Activated T-helper 17 cell treated with anti-CD3 and anti-CD28 coated beads, Interleukin-2, amount 50 U/mL, for 72 hours (primary cell): ENCODE results near the gene EDAR. TPM values are rescaled to one million over a fixed set of nuclear protein-coding genes. Genes with fewer than 3 reads are reported as not detected.

Experiments used
- ATAC-seq: fragments of 150-1000 bp; cut with Tn5 transposase; replicated peaks from 2 replicates; pipeline ENCODE4 v1.10.0; 2021; ENCODE audit warnings: mild to moderate bottlenecking, moderate library complexity
- H3K27ac Mint-ChIP-seq: one replicate; pipeline ENCODE4 v1.8.0; 2022; ENCODE audit warnings: mixed read lengths
- H3K27me3 Mint-ChIP-seq: one replicate; pipeline ENCODE4 v1.8.0; 2022; ENCODE audit warnings: mixed read lengths
- H3K36me3 Mint-ChIP-seq: one replicate; pipeline ENCODE4 v1.8.0; 2022; ENCODE audit warnings: low read depth, mild to moderate bottlenecking, mixed read lengths
- H3K4me1 Mint-ChIP-seq: one replicate; pipeline ENCODE4 v1.8.0; 2022; ENCODE audit warnings: mixed read lengths
- H3K4me3 Mint-ChIP-seq: one replicate; pipeline ENCODE4 v1.8.0; 2022; ENCODE audit warnings: mild to moderate bottlenecking, mixed read lengths
- H3K9me3 Mint-ChIP-seq: one replicate; pipeline ENCODE4 v1.8.0; 2022; ENCODE audit warnings: mixed read lengths
- total RNA-seq, 2 donors: library from RNA; stranded (reverse); gene quantifications; one replicate each; pipeline ENCODE4 v1.2.3, GENCODE V29; 2022

Gene EDAR
- total RNA-seq, 2 donors from 2014 or later = not detected

DNA sequence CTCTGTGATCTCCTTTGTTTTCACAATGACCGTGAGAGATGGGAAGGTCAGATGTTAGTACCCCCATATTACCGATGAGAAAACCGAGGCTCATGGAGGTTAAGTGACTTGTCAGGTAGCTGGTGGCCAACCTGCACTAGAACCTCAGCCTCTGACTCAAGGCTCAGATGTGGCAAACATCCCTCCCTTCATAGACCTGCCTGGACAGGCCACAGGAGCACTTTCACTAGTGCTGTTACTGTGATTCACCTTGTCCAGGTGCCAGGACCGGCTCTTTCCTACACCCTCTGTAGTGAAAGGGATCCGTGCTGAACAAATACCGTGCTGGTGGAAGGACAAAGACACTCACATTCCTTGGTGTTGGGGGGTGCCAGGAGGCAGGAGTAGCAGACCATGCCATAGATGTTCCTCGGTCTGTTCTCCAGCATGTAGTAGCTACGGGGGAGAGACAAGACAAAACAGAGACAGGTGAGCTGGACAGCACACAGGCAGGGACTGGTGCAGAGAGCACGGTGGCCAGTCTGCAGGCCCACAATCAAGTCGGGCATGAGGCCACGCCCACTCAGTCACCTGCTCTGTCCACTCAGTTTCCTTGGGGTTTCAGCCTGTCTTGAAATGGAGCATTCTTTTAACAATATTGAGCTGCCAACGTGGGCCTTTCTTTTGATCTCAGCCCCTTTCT is 65.9 kb downstream of the EDAR start:
- Mint-ChIP-seq H3K9me3 (no peaks in the 10 kb centered on the region), H3K4me3 (no peak overlapping the region), H3K4me1 (peaks cover 1% of the 10 kb centered on the region), H3K27ac (no peak overlapping the region), H3K27me3 (peaks cover under 1% of the 10 kb centered on the region), H3K36me3 (no peaks in the 10 kb centered on the region)
- no peak for ATAC-seq

DNA sequence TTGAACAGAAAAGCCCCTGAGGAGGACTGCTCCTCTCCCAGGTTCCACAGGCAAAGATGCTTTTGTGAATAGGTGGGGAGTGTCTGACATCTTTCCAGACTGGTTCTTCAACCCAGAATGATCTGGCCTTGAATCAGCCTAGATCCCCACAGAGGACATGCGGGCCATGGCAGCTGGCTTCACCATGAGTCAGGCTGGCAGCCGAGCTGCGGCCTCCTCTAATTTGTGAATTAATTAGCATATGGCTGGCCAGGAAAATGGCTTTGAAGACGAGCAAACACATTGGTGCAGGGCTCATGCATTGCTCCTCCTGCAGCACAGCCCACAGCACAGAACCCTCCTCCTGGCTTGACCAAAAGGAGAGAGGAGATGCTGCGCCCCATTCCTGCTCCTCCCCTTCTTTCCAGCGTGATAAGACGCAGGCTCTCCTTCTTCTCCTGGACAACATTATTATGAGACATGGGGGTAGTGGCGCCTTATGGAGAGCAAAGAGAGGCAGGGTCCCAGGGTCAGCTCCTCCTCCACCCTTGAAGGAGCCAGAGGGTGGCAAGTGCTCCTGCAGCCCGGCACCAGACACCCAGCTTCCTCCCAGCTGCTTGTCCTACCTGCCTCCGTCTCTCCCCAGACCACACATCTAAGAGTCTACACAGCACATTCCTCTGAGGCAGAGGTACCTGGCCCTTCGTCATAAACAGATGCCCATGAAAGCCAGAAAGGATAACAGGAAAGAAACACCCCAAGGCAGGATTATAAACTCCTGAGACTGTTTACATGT is 66.7 kb downstream of the EDAR start:
- Mint-ChIP-seq H3K4me1 (no peaks in the 10 kb centered on the region), H3K27ac (no peak overlapping the region), H3K4me3 (no peak overlapping the region), H3K36me3 (no peaks in the 10 kb centered on the region), H3K9me3 (no peaks in the 10 kb centered on the region), H3K27me3 (no peaks in the 10 kb centered on the region)
- no peak for ATAC-seq

DNA sequence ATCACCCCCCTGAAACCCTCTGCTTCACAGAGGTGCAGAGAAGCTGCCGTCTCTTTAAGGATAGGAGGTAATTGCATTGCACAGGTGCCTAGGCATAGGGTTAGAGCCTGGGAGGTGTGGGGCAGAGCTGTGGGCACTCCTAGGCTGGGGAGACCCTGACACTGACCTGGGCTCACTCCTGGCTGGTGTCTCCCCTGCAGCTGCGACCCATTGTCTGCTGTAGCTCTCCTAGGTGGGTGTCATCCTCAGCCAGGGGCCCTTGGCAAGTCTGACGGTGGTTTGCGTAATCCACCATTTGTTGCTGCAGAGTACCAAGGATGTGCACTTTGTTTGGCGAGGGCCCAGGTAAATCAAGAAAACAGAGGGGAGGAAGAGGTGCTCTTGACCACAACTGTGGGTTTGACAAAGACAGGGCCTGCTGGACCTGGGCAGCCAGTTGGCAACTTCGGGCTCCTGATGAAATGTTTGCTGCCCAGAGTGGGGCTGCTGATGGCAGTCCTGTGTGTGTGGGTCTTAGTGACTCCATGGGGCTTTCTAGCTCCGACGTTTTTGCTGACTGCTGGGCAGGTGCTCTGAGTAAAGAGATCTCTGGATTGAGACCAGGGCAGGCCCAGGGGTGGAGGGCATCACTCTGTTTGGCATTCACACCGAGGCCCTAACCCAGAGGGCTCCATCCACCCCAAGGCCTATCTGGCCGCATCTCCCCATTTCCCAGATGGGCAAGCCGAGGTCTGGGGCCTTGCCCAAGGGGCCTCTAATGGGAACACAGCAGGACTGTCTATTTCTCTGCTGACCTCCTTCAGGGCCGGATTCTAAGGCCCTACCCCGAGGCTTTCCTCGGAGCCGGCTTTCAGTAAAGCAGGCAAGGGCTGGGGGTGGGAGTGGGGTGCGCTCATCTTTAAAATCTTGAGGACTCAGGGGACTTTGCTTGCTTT is 67.7 kb downstream of the EDAR start:
- no peaks in the 10 kb centered on the region for H3K27me3 Mint-ChIP-seq
- no peaks in the 10 kb centered on the region for H3K4me1 Mint-ChIP-seq
- H3K9me3 Mint-ChIP-seq = no peaks in the 10 kb centered on the region
- no peak for ATAC-seq
- no peak overlapping the region for H3K27ac Mint-ChIP-seq
- H3K4me3 Mint-ChIP-seq = no peak overlapping the region
- H3K36me3 Mint-ChIP-seq = no peaks in the 10 kb centered on the region

- Mint-ChIP-seq H3K36me3 (no peaks in the 10 kb centered on the region), H3K4me1 (no peaks in the 10 kb centered on the region), H3K27me3 (no peaks in the 10 kb centered on the region), H3K27ac (no peak overlapping the region), H3K4me3 (no peak overlapping the region), H3K9me3 (no peaks in the 10 kb centered on the region)
- no peak for ATAC-seq
These were observed 68.3 kb downstream of the EDAR start for GRCh38 chr2:108920686-108921085.

- Mint-ChIP-seq H3K36me3 (no peaks in the 10 kb centered on the region), H3K27ac (no peak overlapping the region), H3K9me3 (no peaks in the 10 kb centered on the region), H3K4me1 (no peaks in the 10 kb centered on the region), H3K27me3 (no peaks in the 10 kb centered on the region), H3K4me3 (no peak overlapping the region)
- no peak for ATAC-seq
These were observed 69.2 kb downstream of the EDAR start for GRCh38 chr2:108919571-108920373.

DNA sequence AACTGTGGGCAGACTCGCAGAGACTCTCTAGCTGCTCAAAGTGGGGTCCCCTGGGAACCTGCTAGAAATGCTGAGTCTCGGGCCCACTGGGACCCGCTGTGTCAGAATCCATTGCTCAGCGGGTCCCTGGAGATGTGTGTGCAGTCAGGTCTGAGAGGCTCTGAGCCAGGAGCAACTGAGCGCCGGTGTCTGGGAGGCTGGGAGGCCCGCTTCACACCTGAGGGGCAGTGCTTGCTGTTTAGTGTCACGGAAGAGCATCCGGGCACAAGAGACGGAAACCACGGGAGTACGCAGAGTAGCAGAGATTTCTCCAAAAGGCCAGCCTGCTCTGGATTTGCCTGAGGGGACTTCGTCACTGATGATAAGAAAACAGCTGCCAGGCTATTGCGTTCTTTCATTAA is 70.1 kb downstream of the EDAR start:
- no peak for ATAC-seq
- no peak overlapping the region for H3K4me3 Mint-ChIP-seq

GRCh38 chr2:108918156-108918874 is 70.7 kb downstream of the EDAR start:
- Mint-ChIP-seq H3K4me1 (no peaks in the 10 kb centered on the region), H3K27me3 (no peaks in the 10 kb centered on the region), H3K36me3 (no peaks in the 10 kb centered on the region), H3K9me3 (no peaks in the 10 kb centered on the region), H3K27ac (no peak overlapping the region), H3K4me3 (no peak overlapping the region)
- no peak for ATAC-seq

More for the DNA sequence above, 70.1 kb downstream of the EDAR start:
- Mint-ChIP-seq H3K9me3 (no peaks in the 10 kb centered on the region), H3K36me3 (no peaks in the 10 kb centered on the region), H3K4me1 (no peaks in the 10 kb centered on the region), H3K27ac (no peak overlapping the region), H3K27me3 (no peaks in the 10 kb centered on the region)

- ATAC-seq = no peak
- H3K9me3 Mint-ChIP-seq = no peaks in the 10 kb centered on the region
- H3K4me3 Mint-ChIP-seq = no peak overlapping the region
- no peaks in the 10 kb centered on the region for H3K4me1 Mint-ChIP-seq
- H3K36me3 Mint-ChIP-seq = no peaks in the 10 kb centered on the region
- H3K27ac Mint-ChIP-seq = no peak overlapping the region
- H3K27me3 Mint-ChIP-seq = no peaks in the 10 kb centered on the region
These were observed 71.5 kb downstream of the EDAR start for GRCh38 chr2:108917526-108917925.

DNA sequence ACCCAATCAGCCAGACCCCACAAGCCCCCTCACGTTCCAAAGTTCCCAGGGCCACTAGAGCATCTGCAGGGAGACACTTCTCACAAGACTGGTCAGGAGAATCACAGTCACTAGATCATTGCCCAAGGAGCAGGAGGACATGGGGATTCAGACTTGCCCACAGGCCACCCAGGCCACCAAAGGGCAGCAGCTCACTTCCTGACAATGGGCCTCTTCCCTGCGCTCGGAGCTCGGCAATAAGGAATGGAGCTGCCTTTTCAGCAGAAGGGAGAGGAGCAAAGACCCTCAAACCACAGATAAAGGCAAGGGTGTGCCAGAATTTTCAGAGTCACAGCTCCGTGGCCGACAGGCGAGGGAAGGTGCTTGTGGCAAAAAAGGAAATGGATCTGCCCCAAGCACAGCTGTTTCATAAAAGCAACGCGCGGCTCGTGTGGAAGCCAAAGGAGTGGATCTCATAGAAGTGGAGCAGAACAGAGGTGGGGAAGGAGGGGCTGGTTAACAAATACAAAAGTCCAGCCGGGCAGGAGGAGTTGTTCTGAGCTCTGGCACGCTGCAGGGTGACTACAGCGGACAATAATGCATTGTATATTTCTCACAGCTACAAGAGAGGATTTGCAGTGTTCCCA is 72.1 kb downstream of the EDAR start:
- Mint-ChIP-seq H3K4me1 (no peaks in the 10 kb centered on the region), H3K27me3 (no peaks in the 10 kb centered on the region), H3K36me3 (no peaks in the 10 kb centered on the region), H3K9me3 (no peaks in the 10 kb centered on the region), H3K27ac (no peak overlapping the region), H3K4me3 (no peak overlapping the region)
- no peak for ATAC-seq

- Mint-ChIP-seq H3K36me3 (no peaks in the 10 kb centered on the region), H3K4me3 (no peak overlapping the region), H3K4me1 (no peaks in the 10 kb centered on the region), H3K27me3 (no peaks in the 10 kb centered on the region), H3K9me3 (no peaks in the 10 kb centered on the region), H3K27ac (no peak overlapping the region)
- no peak for ATAC-seq
These were observed 72.8 kb downstream of the EDAR start for GRCh38 chr2:108916122-108916795.

DNA sequence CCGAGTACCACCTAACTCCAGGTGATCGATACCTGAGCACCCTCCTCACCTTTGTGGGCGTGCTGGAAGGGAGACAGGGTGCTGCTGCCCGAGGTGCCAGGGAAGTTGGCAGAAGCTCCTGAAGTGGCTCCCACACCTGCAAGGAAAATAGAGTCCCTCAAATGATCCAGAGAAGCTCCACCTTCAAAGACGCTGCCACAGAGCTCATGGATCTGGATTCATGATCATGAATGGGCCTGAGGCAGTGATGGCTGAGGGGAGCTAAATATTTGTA is 76.5 kb downstream of the EDAR start:
- Mint-ChIP-seq H3K36me3 (no peaks in the 10 kb centered on the region), H3K9me3 (no peaks in the 10 kb centered on the region), H3K27ac (no peak overlapping the region), H3K4me3 (no peak overlapping the region), H3K27me3 (no peaks in the 10 kb centered on the region), H3K4me1 (no peaks in the 10 kb centered on the region)
- no peak for ATAC-seq

DNA sequence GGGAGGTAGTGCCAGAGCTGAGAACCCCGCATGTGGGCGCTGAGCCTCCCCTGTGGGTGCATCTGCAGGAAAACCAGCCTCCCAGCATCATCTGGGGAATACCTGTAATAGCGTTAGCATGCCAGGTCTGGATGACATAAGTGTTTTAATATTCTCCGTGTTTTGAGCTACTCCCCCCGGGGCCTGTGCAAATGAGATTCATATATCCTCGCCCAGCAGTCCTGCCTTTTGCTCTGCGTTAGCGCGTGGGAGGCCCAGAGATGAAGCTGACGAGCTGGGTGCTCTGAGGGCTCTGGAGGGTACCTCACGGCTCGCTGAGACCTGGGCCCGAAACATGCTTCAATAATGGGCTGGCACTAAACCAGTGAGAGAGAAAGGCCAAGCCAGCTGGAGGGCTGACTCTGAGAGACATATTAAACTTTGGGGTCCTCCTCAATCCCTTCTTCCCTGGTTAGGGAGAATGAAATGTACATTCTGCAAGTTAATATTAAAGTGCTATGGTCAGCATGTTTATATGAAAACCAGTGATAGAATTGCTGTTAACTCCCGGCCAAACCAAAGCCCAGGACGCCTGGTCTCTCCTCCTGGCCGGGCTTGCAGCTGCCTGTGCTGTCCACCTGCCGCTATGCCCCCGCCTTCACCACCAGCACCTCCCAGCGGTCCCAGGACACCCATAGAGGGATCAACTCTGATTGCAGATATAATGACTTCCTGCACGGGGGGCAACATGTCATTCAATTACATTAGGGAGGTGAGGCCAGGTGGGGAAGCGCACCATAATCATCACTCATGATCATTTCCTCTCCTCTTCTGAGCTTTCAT is 77.0 kb downstream of the EDAR start:
- no peaks in the 10 kb centered on the region for H3K9me3 Mint-ChIP-seq
- H3K36me3 Mint-ChIP-seq = no peaks in the 10 kb centered on the region
- no peak overlapping the region for H3K4me3 Mint-ChIP-seq
- no peak overlapping the region for H3K27ac Mint-ChIP-seq
- ATAC-seq = no peak
- H3K27me3 Mint-ChIP-seq = no peaks in the 10 kb centered on the region
- no peaks in the 10 kb centered on the region for H3K4me1 Mint-ChIP-seq
